Brain microvascular endothelial cell (primary cell): Measurements from ENCODE around the gene PXDN.
A peak's percentile ranks its signal among the peaks of the same experiment; 100 is the strongest.

Experiments used
- DNase-seq: peaks from one replicate; pipeline ENCODE4 v3.0.0-alpha.2; 2020
- H3K27ac ChIP-seq: fragments of 250-450 bp; sonication (Bioruptor Pico); 2 replicates; pipeline ENCODE4 v1.5.1; 2020; ENCODE audit warnings: mild to moderate bottlenecking, moderate library complexity
- H3K27me3 ChIP-seq: fragments of 250-450 bp; sonication (Bioruptor Pico); replicated peaks from 2 replicates; pipeline ENCODE4 v1.5.1; 2020; ENCODE audit warnings: mild to moderate bottlenecking
- H3K36me3 ChIP-seq: fragments of 250-450 bp; sonication (Bioruptor Pico); replicated peaks from 2 replicates; pipeline ENCODE4 v1.5.1; 2020; ENCODE audit warnings: mild to moderate bottlenecking
- H3K4me3 ChIP-seq: 2 replicates; pipeline ENCODE4 v1.5.1; 2011; ENCODE audit warnings: low read depth, mild to moderate bottlenecking, control low read depth, low read length, moderate library complexity
- in situ Hi-C: cut with HindIII; loops from 2 replicates; pipeline ENCODE4 v1.10.0; 2017; ENCODE audit warnings: low sequenced_read_pairs, low pct_ligation_motif_present
- TF ChIP-seq, protein P1 (sequence below): IDR thresholded peaks from 2 replicates; pipeline ENCODE4 v1.5.1; 2011; ENCODE audit warnings: low read depth, mild to moderate bottlenecking, moderate library complexity, low read length, control low read depth, inconsistent platforms; ENCODE audit errors: missing control alignments

The PXDN gene

DNA sequence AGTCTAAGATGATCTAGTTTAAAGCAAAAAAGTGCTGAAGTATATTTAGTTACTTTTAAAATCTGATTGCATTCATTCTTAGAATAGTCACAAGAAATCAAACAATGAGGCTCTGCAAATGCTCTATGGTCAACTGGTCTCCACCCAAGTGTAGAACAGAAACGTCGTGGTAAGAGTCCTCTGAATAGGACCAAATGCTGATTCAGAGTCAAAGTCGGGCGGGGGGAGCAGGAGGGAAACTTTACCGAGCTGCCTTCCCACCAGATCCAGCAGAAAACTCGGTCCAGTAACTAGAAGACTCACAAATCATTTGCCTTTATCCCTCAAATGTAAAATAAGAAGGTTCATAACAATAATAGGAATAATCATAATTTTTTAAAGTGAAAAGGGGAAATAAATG lies 46.2 kb upstream of the PXDN start:
- no peak overlapping the region for H3K4me3 ChIP-seq
- in situ Hi-C loops, result no loop called here
- H3K36me3 ChIP-seq, result no peaks in the 10 kb centered on the region
- DNase-seq, result no peak
- H3K27me3 ChIP-seq, result no peaks in the 10 kb centered on the region
- TF ChIP-seq, protein P1, sequence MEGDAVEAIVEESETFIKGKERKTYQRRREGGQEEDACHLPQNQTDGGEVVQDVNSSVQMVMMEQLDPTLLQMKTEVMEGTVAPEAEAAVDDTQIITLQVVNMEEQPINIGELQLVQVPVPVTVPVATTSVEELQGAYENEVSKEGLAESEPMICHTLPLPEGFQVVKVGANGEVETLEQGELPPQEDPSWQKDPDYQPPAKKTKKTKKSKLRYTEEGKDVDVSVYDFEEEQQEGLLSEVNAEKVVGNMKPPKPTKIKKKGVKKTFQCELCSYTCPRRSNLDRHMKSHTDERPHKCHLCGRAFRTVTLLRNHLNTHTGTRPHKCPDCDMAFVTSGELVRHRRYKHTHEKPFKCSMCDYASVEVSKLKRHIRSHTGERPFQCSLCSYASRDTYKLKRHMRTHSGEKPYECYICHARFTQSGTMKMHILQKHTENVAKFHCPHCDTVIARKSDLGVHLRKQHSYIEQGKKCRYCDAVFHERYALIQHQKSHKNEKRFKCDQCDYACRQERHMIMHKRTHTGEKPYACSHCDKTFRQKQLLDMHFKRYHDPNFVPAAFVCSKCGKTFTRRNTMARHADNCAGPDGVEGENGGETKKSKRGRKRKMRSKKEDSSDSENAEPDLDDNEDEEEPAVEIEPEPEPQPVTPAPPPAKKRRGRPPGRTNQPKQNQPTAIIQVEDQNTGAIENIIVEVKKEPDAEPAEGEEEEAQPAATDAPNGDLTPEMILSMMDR, result no peak
- no peak overlapping the region for H3K27ac ChIP-seq

- H3K27me3 ChIP-seq, result no peaks in the 10 kb centered on the region
- DNase-seq, result no peak
- TF ChIP-seq, protein P1, result peak; percentile 8
- in situ Hi-C loops, result no loop called here
- no peaks in the 10 kb centered on the region for H3K36me3 ChIP-seq
- H3K4me3 ChIP-seq, result no peak overlapping the region
- no peak overlapping the region for H3K27ac ChIP-seq
These were observed 45.3 kb upstream of the PXDN start for GRCh38 chr2:1789610-1790009.

DNA sequence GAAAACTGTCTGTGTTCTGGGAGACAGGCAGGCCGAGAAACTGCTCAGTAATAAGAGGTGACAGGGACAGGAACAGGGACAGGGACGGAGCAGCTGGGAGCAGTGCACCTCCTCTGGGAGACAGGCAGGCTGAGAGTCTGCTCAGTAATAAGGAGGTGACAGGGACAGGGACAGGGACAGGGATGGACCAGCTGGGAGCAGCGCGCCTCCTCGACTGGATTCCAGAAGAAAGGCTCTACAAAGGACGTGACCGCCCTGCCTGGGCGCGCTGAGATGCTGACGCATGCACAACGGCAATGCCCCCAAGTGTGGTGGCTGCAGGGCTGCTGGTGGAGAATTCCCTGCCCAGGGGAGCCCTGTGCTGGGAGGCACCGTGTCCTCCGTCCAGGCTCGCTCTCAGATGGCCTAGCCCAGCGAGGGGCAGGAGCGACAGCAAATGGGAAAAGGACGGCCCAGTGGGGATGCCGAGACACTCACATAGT lies 44.2 kb upstream of the PXDN start:
- TF ChIP-seq, protein P1, result no peak
- no peak for DNase-seq

DNA sequence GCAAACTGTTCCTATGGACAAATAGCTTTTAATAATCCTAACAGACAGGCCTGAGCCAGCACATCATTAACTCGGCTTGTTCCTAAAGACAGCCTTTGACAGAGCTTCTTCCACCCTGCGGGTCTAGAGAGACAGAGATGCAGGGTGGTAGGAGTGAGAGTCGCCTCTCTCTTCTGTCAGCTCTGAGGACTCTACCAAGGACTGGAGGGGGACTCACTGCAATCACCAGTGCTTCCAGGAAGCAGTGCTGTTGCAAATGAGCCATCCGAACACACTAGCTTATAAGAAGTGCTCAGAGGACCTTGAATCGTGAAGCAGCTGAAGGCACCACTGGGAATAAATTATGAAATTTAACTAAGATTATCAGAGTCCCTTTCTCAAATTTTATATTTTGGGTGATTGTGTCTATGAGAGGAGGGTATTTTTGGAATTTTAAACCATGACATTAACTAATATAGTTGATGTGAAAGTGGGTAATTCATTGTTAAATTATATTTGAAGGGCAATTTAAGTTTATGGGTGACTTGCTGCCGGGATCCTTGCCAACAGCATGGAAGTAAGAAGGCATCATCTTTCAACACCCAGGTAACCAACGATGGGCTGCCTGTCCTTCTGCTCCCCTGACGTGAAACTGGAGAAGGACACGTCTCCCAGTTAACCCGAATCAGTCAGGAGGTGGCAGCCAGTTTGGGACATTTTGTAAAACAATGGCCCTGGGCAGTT lies 43.6 kb upstream of the PXDN start:
- in situ Hi-C loops, result no loop called here

More for the DNA sequence above, 44.2 kb upstream of the PXDN start:
- Histone ChIP-seq H3K36me3 (no peaks in the 10 kb centered on the region), H3K4me3 (no peak overlapping the region), H3K27me3 (no peaks in the 10 kb centered on the region), H3K27ac (no peak overlapping the region)
- in situ Hi-C loops, result no loop called here

DNA sequence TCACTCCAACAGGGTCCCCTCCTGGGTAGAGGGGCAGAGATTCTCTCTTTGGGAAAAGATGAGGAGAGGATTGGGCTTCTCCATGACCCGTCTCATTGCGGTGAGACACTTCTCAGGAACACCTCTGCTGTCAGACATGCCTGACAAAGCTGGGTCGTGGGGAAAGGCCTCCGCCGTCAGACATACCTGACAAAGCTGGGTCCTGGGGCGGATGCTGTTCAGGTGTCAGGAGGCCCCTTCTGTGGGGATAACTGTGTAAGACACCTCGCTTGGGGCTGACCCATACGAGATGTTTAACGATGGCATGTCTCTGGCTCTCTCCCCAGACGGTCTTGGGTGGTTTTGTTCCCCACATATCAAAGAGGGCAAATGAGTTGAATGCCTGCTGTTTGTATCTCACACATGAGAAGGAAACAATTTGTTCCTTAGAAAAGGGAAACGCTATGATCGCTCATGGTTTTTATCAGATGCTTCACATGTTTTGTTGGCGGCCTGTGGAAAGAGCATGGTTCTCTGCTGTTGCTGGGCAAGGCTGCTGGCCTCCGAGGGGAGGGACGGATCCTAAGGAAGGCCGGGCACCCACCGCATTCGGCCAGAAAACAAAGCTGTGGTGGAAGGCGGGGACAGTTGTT lies 40.8 kb upstream of the PXDN start:
- no peak for DNase-seq
- in situ Hi-C loops, result no loop called here
- H3K36me3 ChIP-seq, result no peaks in the 10 kb centered on the region
- H3K27ac ChIP-seq, result no peak overlapping the region
- TF ChIP-seq, protein P1, result no peak
- H3K27me3 ChIP-seq, result no peaks in the 10 kb centered on the region
- H3K4me3 ChIP-seq, result no peak overlapping the region

More for the DNA sequence above, 43.6 kb upstream of the PXDN start:
- DNase-seq, result no peak
- TF ChIP-seq, protein P1, result no peak
- H3K27ac ChIP-seq, result no peak overlapping the region
- no peaks in the 10 kb centered on the region for H3K27me3 ChIP-seq
- H3K4me3 ChIP-seq, result no peak overlapping the region
- H3K36me3 ChIP-seq, result no peaks in the 10 kb centered on the region

GRCh38 chr2:1784087-1784486 lies 39.8 kb upstream of the PXDN start:
- H3K36me3 ChIP-seq, result no peaks in the 10 kb centered on the region
- TF ChIP-seq, protein P1, result no peak
- no peaks in the 10 kb centered on the region for H3K27me3 ChIP-seq
- in situ Hi-C loops, result no loop called here
- H3K27ac ChIP-seq, result no peak overlapping the region
- DNase-seq, result no peak
- no peak overlapping the region for H3K4me3 ChIP-seq
